DMS153 (cell line): ENCODE results near the gene OSR1.
A peak's percentile ranks its signal among the peaks of the same experiment; 100 is the strongest.

Source experiments
- DNase-seq: peaks from one replicate; lab custom pipeline; 2025; lab: John Stamatoyannopoulos, UW

The OSR1 gene

DNA sequence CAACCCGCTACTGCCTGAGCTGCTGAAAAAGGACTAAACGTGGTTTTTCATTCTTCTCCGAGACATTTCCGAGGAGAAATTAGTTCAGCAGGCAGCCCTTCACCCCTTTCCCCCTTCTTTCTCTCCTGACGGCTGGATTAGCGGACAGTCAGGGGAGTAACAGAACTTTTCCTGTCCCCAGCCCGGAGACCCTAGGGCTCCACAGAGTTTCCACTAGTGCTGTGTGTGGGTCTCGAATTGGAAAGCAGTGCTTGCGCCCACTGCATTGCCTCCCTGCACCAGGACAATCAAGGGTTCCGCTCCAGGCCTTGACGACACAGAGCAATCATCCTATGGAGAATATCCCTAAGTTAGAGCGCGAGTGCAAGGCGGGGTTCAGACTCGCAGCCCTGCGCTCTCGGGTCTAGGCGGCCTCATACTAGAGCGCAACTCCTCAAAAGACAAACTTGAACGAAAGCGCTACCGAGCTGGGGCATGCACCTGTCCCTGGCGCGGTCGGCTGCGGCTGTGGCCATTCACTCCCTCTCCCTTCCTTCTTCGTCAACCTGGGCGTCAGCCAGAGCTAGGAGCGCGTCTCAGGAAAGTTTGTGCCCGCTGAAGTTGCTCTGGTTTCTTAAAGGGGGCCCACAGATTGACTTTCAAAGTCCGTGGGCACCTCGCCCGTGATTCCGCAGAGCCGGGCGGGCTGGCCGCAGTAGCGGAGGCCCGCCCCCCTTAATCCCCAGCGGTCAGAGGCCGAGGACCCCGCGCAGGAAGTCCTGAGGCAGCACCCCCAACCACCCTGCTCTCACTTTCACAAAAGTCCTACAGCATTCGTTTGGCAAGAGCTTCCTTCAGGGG lies 801 bp downstream of the OSR1 start:
- DNase-seq, result no peak

DNA sequence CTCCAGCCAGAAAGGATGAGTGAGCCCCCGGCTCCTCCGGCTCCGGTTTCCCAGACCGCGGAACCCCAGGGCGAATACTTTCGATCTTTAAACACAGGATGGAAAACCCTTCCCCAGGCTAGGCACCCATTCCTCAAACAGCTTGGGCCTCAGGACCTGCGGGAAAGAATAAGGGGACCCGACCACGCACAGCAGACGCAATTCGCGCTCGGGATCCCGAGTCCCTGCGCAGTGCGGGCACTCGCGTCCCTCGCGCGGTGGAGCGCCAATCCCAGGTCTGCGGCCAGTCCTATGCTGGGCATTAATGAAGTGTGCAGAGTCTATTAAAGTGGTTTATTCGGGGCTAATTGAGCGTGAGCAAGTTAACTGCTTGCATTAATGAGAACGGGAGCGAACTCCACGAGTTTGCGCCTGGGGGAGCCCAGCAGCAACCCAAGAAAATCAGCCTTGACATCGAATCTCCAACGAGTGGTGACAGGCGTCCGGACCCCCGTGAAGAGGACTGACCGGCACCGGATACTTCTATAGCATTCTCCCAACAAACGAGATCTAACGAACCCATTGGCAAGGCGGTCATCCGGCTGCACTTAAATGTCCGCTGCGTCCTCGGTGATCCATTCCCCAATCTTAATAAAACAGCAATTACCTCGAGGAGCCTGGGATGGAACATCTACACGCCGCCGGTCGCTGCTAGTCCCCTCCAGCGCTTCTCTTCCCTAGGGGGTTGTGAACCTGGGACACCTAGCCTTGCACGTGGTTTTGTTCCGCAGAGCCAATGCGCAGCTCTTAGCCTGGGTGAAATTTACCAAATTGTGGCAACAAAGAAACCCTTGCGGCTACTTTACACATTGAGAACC lies 1.6 kb downstream of the OSR1 start:
- DNase-seq, result no peak

DNA sequence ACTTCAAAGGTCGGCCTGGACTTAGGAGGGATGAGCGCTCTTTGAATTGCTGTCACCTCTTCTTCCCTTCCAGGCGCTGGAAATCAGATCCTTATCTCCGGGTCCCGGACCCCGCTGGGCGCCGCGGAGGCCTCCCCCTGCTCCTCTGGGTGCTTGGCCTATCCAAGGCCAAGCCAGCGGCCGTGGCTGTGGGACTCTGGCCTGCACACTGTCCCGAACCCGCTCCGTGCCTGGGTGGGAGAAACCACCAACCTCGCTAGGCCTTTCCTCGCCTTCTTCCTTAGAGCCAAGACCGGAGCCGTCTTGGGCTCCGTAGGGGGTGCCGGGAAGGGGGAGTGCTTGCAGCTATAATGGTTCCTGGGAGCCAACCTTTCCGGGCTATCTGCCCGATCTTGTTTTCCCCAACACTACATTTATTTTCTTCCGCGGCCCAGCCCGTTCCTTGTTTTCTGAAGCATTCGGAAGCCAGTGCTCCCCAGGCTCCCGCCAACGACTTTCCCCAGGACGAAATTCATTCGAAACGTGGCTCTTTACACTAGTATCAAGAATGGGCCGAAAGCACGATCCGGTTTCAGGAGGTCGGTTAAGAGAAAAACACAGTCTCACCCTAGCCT lies 2.4 kb downstream of the OSR1 start:
- no peak for DNase-seq

DNA sequence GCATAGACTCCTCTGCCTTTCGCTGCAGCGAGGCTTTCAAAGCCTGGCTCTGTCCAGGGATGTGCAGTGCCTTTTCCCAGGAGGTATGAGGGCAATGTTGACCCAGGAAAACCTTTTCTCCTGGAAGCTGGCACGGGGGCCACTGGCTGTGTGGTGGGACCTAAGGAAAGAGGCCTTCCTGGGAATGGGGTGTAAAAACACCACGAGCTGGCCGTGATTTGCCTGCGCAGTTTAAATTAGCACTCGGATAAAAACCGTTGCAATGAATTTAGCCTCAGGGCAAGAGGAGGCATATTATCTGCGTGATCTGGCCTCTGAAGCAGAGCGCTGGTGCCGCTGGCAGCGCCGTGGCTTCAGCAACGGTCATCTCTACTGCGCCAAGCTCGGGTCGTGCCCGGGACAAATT lies 3.0 kb downstream of the OSR1 start:
- DNase-seq, result no peak

DNA sequence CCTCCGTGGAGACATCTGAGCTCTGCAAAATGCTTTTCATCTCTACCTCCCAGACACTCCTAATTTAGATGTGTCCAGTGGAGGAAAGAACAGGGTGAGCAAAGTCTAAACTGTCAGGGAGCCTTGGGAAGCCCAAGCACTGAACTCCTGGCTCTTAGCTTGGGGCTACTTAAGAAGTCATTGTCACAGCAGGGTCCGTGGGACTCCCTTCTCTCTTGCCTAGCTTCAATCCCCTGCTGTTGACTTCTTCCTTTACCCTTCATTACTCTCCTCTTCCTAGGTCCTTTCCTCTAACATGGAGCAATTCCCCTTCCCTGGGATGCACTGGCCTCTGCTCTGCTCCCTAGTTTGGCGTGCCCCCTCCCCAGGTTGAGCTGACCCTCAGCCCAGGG lies 3.4 kb downstream of the OSR1 start:
- DNase-seq, result no peak

DNA sequence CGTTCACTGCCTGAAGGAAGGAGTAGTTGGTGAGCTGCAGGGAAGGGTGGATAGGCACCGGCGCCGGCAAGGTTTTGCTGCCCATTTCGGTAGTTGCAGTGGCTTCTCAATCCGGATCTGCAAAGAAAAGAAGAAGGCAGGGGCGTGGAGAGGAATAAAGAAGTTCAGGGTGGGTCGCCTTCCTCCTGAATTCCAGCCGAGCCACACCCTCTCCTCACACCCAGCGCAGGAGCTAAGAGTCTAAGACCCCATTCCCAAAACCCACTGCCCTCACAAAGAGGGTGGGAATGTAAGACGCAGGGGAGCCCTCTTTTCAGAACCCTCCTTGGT lies 4.7 kb downstream of the OSR1 start:
- DNase-seq, result no peak

DNA sequence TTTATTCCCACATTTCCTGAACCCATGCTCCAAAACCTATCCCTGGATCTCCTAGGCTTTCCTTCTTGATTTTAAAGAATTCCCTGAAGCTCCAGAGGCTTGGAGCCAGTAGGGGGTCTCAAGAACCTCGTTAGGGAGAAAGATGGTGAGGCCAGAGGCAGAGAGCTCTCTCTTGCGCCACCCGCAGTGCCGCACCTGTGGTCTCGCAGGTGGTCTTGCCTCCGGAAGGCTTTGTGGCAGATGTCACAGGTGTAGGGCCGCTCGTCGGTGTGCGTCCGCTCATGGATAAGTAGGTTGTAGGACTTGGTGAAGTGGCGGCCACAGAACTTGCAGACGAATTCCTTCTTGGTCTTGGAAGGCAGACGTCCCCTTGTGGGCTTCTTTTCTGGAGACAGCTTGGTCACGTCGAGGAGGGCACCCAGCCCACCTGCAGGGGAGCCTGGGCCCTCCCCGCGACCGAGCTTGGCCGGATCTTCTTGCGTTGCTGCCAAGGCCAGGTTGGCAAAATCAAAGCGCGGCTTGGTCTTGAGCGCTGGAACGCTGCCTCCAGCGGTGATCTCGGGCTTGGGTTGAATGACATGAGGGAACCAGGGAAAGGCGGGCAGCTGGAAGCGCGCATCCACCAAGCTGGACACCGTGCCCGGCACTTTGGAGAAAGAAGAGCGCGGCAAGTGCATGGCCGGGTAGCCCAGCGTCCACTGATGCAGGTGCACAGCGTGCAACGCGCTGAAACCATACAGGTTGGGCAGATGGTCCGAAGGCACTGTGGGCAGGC lies 5.3 kb downstream of the OSR1 start:
- no peak for DNase-seq

DNA sequence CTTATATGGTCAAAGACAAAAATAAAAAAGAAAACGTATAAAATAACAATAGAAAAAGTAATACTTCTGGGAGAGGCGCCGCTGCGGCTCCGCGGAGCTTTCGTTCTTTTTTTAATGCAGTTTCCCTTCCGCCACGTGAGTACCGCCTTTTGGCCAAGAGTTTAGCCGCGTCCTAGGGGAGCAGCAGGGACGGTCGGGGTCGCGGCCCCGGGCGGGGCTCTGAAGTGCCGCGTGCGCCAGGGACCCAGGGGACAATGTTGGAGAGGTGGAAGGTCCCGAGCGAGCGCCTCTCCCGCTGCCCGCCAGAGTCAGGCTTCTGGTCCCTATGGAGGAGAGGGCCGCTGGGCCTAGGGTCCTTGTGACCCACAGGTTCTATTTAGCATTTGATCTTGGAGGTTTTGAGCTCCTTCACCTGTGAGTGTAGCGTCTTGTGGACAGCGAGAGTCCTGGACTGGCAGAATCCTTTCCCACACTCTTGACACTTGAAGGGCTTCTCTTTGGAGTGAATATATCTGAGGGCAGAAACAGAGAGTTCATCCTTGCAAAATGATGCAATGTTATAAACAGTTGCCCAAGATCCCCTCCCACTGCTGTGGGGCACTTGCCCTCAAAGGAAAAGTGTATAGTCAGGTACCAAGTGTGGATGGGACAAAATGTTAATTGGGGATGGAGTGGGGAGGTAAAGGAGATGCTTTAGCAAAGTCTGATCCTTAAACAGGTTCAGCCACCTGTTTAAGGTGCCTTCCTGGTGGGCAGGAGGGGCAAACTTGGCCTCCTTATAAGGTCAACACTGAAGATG lies 6.3 kb downstream of the OSR1 start:
- no peak for DNase-seq

DNA sequence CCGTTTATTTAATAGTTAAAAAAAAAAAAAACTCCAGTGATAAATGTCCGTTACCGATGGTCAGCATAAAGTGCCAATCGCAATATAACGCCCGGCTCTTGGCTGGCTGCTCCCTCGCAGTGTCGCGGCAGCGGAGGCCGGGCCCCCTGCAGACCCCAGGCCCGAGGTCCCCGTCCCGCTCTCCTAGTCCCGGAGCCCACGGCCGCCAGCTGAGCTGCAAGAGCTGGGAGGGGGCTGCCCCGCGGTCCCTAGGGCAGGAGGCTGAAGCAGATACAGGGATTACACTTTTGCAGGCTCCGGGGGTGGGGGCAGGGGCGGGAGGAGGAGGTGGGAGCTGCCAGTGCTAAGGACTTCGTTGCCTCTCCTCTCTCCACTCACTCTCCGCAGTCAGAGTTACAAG lies 6.9 kb downstream of the OSR1 start:
- no peak for DNase-seq

DNA sequence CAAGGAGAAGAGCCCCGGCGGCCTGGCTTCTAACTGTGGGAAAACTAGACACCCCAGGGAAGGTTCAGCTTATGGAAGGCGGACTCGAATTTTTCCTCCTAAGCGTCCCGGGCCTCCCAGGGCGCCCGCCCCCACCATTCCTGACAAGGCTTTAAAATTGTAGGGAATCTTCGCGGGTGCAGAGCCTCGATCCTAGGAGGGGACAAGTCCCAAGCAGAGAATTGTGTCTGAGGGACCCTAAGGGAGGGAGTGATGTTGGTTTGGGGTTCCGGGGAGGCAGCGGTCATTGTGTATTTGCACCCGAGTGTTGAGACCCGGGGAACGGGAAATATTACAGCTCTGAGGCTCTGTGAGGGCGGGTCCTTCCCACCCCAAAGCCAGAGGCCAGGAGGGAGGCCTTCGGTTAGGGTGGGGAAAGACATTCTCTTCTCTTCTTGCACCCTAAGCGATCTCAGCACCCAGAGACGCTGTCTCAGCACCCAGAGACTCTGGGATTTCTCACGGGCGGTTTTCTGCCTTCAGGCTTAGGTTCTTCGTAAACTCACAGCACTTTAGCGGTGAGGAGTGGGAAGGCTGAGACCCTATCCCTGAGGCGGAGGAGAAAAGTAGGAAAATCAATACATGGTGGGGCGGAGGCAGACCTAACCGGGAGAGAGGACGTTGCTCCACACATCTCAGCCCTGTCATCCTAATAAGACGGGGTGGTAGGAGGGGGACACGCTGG lies 7.6 kb downstream of the OSR1 start:
- DNase-seq, result no peak

DNA sequence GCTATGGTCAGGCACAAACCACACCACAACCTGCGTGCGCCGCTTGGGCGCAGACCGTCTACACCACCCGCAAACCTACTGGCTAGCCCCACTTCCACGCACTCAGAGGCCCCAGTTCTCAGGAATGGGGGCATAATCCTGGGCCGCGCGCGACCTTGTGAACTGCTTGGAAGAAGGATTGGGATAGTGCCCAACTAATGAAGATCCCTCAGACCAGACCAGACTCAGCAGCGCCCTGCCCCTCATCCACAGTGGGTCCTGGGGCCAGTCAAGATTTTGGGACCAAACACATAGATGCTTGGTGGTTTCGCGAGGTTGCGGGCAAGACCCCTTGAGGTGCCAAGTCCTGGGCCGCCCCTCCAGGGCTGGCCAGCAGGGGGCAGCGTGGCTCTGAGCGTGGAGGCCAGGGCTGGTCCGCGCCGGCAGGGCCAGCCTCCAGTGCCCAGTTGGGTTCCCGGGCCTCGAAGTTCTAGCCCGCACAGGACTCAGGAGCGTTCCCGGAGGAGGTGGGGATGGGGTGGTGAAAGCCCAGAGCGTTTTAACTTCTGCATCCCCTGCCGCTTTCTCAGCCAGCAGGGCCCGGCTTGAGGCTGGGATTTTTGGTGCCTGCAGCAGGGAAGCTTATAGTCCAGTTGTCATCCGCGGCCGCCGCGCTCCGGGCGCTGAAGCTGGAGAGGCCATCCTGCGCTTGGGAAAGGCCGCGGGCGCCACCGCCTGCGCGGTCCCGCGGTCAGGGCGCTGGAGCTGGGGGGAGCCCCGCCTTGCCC lies 8.3 kb downstream of the OSR1 start:
- no peak for DNase-seq

DNA sequence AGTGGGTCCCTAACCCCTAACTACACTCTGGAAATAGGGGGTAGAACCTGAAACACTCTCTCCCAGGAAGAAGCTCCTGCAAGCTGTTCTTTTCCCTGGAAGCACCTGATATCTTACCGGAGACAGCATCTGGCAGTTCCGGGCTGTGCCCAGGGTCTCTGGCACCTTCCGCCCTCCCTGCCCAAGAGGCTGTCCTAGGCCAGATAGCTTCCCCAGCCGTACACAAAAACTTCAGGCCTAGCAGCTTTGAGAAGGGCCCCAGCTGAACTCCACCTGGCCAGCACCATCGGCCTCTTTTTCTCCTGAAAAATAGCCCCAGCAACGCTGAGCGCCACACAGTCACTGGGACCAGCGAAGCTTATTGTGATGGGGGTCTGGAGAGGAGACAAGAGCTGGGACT lies 9.7 kb downstream of the OSR1 start:
- no peak for DNase-seq

DNA sequence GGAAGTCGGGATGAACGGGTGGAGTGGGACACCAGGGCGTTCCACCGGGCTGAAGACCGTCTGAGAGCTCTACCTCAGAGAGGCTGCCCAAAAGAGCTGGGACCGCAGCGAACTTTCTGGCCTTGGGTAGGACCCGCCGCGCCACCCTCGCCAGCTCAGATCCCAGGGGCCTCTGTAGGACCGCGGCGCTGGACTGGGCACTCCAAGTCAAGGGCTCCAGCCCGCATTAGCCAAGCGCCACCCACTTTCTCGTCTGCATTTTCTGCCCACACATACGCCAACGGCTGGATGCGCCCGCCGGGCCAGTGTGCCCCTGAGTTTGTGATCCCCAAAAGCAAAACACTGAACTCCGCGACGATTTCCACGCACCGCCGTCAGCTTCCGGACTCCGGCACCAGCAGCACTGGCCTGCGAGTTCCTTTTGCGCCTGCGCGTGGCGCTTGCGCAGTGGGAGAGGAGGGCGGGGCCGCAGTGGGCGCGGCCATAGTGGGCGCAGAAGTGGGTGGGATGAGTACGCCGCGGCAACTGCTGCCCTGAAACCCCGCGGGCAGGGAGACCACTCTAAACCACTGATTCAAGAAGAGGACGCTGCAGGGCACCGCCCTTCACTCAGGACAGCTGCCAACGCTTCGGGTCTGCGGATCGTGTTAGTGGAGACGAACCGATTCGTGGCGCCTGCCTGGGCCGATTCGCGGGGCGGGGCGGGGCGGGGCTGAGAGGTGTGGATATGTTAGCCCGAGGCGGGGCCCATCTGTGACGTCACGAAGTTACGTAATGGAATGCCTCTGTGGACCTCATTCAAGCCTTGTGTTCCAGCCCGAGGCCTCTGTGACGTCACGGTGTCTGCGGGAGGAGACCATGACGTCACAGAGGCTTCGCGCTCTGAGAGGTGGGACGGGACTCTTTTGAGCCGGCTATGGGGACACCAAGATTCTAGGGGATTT lies 10.5 kb downstream of the OSR1 start:
- peak; percentile 92 for DNase-seq

DNA sequence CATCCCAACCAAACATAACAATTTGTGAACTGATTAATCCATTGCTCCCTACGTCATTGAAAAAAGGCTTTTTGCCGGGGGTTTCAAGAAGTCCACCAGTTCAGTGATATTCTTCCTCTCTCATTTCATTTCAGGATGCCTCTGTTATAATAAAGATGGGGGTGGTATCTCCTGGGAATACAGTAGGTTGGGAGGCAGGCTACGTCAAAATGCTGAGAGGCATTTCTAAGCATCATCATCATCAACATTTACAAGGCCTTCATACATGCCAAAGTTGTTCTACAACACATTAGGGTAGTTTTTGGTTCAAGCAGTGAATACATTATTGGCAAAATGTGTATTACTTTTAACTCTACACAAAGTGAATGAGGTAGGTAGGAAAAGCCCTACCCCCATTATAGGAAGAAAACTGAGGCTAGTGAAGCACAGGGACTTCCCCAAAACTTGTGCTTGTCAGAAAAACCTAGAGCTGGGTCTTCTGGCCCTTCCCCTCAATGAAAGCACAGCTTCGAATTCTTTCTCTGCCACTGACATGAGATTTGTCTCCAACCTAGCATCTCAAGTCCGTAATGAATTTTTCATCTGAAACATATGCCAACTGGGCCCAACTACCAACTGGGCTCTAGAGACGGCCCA lies 11.3 kb downstream of the OSR1 start:
- DNase-seq, result no peak

DNA sequence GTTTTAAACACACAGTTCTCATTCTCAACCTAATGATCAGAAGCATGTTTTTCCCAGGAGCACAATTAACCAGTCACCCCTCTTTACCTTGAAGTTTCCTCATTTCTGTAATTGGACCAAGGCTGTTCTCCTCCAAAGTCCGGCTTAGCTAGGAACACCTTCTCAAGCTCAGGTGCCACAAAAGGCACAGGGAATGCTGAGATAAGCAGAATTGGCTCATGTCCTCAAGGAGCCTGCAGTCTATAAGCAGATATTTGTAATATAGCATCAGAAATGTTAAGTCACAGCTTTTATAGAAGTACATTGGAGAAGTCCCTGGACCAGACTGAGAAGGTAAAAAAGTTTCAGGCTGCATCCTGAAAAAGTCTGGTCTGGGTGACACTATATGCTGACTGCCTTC lies 20.7 kb downstream of the OSR1 start:
- DNase-seq, result no peak

DNA sequence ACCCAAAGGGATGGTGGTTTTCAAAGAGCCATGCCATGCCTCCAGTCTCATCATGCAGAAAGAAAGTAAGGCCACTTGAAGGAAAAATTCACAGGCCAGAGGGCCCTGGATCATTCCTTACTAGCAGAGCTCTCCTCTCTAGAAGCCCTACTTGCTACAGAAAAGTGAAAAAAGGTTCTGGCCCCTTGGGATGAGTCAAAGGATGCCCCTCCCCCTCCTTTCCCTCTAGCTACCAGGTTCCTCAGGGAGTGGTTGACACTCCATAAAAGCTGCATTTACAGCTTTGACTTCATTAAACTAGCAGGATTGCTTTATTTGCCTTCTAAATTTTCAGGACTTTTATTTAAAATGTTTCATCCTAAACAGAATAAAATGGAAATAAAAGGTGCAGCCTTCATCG lies 21.2 kb downstream of the OSR1 start:
- DNase-seq, result no peak

DNA sequence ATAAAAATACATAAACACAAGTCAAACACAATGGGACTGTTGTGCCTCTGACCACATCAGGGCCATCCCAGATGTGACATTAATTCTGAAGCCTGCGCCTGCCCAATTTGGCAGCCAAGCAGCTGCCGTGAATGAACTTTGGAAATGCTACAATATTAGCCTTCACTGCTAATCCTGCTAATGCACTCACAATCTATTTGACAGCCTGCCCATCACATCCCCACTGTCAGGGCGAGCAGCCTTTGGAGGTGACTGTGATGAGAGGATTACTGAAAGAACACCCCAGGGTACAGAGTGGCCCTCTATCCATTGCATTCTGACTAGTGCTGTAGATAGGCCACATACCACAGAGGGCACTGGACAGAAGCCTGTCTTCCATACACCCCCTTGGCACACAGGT lies 21.6 kb downstream of the OSR1 start:
- no peak for DNase-seq

DNA sequence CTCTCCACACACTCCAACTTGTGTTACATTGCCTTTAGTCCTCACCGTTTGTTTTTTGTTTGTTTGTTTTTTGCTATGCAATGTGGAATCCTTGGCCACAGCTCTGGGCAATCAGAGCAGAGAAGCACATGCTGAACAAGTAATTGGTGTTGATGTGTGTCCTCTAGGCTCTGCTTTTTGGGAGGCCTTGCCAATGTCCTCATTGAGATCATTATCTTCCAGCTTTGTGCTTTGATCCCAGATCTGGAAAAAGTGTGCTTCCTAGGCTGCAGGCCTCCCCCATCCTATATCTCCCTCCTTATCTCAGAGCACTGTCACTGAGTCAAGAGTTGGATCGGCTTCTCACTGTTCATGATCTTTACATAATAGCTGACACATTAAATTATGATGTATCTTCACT lies 25.9 kb downstream of the OSR1 start:
- DNase-seq, result no peak
